Measurements from ENCODE around the gene PTGFRN.
A peak's percentile ranks its signal among the peaks of the same experiment; 100 is the strongest.

The PTGFRN gene

GRCh38 chr1:116908266-116908665 lies 1.4 kb upstream of the PTGFRN start:
- TF ChIP-seq CTCF (IDR thresholded peaks at IDR 0.05; ENCODE audit: insufficient read depth, low read length, missing control alignments) = no peak
- ChIA-PET POLR2A (no interaction called here), CTCF (no interaction called here)
- DNase-seq (ENCODE audit: low read depth, low spot score) = no peak
- no peak overlapping the region for H3K4me3 ChIP-seq (ENCODE audit: low read depth, low read length)

GRCh38 chr1:116908820-116909511 lies 750 bp upstream of the PTGFRN start:
- CTCF ChIA-PET = interaction anchor here (1.0 to 1.3 kb wide), 2 partner anchors 32 to 172 kb away, joined by 3 read pairs; no protein-coding TSS in a partner anchor
- H3K4me3 ChIP-seq (ENCODE audit: low read depth, low read length) = peak overlapping the region; percentile 67

GRCh38 chr1:116910379-116911187 lies 867 bp downstream of the PTGFRN start:
- DNase-seq (ENCODE audit: low read depth, low spot score) = no peak
- POLR2A ChIA-PET = interaction anchor here (0.6 kb wide), 1 partner anchor 972 kb away, joined by 3 read pairs; no protein-coding TSS in a partner anchor
- CTCF ChIA-PET = no interaction called here
- no peak for TF ChIP-seq CTCF (IDR thresholded peaks at IDR 0.05; ENCODE audit: insufficient read depth, low read length, missing control alignments)
- H3K4me3 ChIP-seq (ENCODE audit: low read depth, low read length) = peak overlapping the region; percentile 67

More at GRCh38 chr1:116908820-116909511, 750 bp upstream of the PTGFRN start:
- POLR2A ChIA-PET = no interaction called here
- TF ChIP-seq CTCF (IDR thresholded peaks at IDR 0.05; ENCODE audit: insufficient read depth, low read length, missing control alignments) = no peak
- no peak for DNase-seq (ENCODE audit: low read depth, low spot score)

GRCh38 chr1:116911188-116911553 lies 1.5 kb downstream of the PTGFRN start:
- CTCF ChIA-PET = no interaction called here
- no peak for TF ChIP-seq CTCF (IDR thresholded peaks at IDR 0.05; ENCODE audit: insufficient read depth, low read length, missing control alignments)
- peak overlapping the region; percentile 67 for H3K4me3 ChIP-seq (ENCODE audit: low read depth, low read length)
- POLR2A ChIA-PET = interaction anchor here (0.6 kb wide), 1 partner anchor 971 kb away, joined by 3 read pairs; no protein-coding TSS in a partner anchor
- no peak for DNase-seq (ENCODE audit: low read depth, low spot score)

GRCh38 chr1:116911779-116912469 lies 2.2 kb downstream of the PTGFRN start:
- TF ChIP-seq CTCF (IDR thresholded peaks at IDR 0.05; ENCODE audit: insufficient read depth, low read length, missing control alignments) = no peak
- ChIA-PET CTCF (no interaction called here), POLR2A (no interaction called here)
- H3K4me3 ChIP-seq (ENCODE audit: low read depth, low read length) = no peak overlapping the region
- DNase-seq (ENCODE audit: low read depth, low spot score) = no peak

- TF ChIP-seq CTCF (IDR thresholded peaks at IDR 0.05; ENCODE audit: insufficient read depth, low read length, missing control alignments) = no peak
- ChIA-PET CTCF (interaction anchor here (0.7 kb wide), 1 partner anchor 500 kb away, joined by 3 read pairs; no protein-coding TSS in a partner anchor), POLR2A (no interaction called here)
- DNase-seq (ENCODE audit: low read depth, low spot score) = no peak
- no peak overlapping the region for H3K4me3 ChIP-seq (ENCODE audit: low read depth, low read length)
Measured at GRCh38 chr1:116912846-116913245, 3.1 kb downstream of the PTGFRN start.

Data from AG04449 (cell line).